RWPE2 (cell line): ENCODE measurements around the gene ATXN7L3B.

Experiments
- ATAC-seq: fragments of 200-7000 bp; cut with Tn5 transposase; 3 replicates; pipeline ENCODE4 v1.9.1; 2021; ENCODE audit warnings: low read depth
- DNase-seq: peaks from one replicate; pipeline ENCODE4 v3.0.0-alpha.2; 2020; ENCODE audit warnings: low spot score
- H3K27ac ChIP-seq: fragments of 450-650 bp; 2 replicates; pipeline ENCODE4 v1.5.1; 2017; ENCODE audit warnings: mild to moderate bottlenecking; ENCODE audit not compliant: poor library complexity, severe bottlenecking
- H3K27me3 ChIP-seq: fragments of 250-450 bp; sonication (Bioruptor Pico); 2 replicates; pipeline ENCODE4 v1.5.1; 2021; ENCODE audit warnings: mild to moderate bottlenecking, moderate library complexity; ENCODE audit not compliant: insufficient read depth, poor library complexity, severe bottlenecking
- H3K36me3 ChIP-seq: fragments of 250-450 bp; sonication (Bioruptor Pico); 2 replicates; pipeline ENCODE4 v1.5.1; 2020; ENCODE audit warnings: low read depth, mild to moderate bottlenecking, moderate library complexity
- H3K4me1 ChIP-seq: fragments of 250-450 bp; sonication (Bioruptor Pico); 2 replicates; pipeline ENCODE4 v1.5.1; 2021; ENCODE audit warnings: mild to moderate bottlenecking, moderate library complexity; ENCODE audit not compliant: insufficient read depth, poor library complexity, severe bottlenecking
- H3K4me3 ChIP-seq: fragments of 250-450 bp; sonication (Bioruptor Pico); 2 replicates; pipeline ENCODE4 v1.5.1; 2021; ENCODE audit warnings: mild to moderate bottlenecking, moderate library complexity; ENCODE audit not compliant: severe bottlenecking
- H3K9me3 ChIP-seq: fragments of 250-450 bp; sonication (Bioruptor Pico); 2 replicates; pipeline ENCODE4 v1.5.1; 2021; ENCODE audit warnings: mild to moderate bottlenecking, moderate library complexity; ENCODE audit not compliant: severe bottlenecking
- CTCF ChIP-seq: fragments of 450-650 bp; IDR thresholded peaks from one replicate; pipeline ENCODE4 v1.5.1; 2017; ENCODE audit warnings: mild to moderate bottlenecking, moderate library complexity; ENCODE audit not compliant: poor library complexity, severe bottlenecking

The ATXN7L3B gene

DNA sequence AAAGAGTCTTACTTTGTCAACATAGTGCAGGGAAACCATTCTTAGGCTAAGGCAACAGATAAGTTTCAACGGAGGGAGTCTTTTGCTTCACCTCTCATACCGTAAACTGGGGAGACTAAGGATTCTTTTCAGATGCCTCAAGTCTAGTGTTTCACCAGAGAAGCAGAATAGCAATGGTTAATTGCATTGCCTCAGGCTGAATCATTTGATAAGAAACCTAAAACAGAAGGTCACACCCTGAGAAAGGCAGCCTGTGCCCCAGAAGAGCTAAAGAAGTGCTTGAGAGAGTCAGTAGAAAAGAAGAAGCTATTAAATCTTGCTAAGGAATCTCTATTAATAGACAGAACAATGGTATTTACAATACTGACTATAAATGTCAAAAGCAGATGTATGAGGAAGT, 21.8 kb upstream of the ATXN7L3B start:
- H3K4me3 ChIP-seq: no peak overlapping the region
- H3K27me3 ChIP-seq: no peaks in the 10 kb centered on the region
- H3K4me1 ChIP-seq: no peaks in the 10 kb centered on the region
- DNase-seq (no peak), ATAC-seq (no peak)
- TF ChIP-seq CTCF: no peak
- H3K36me3 ChIP-seq: no peaks in the 10 kb centered on the region
- no peak overlapping the region for H3K27ac ChIP-seq
- H3K9me3 ChIP-seq: no peaks in the 10 kb centered on the region

DNA sequence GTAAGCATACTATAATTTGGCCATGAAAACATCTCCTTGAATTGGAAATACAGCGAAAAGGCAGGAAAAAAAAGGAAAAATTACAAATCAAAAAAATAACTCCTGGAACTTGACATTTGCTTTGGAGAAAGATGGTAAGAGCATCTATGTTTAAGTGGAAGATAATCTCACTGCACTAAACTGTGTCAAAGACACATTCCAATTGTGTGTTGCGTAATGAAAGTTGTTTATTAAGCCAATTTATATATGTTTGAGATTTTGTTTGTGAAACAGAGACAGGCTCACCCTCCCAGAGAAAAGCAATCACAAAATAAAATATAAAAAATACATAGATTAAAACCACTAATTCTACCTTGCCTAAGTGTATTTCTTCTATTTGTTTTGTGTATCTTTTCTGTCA, 11.1 kb upstream of the ATXN7L3B start:
- Histone ChIP-seq H3K4me3 (no peak overlapping the region), H3K4me1 (no peaks in the 10 kb centered on the region), H3K9me3 (no peaks in the 10 kb centered on the region), H3K27ac (no peak overlapping the region), H3K27me3 (no peaks in the 10 kb centered on the region), H3K36me3 (no peaks in the 10 kb centered on the region)
- no peak for DNase-seq
- ATAC-seq: no peak
- no peak for TF ChIP-seq CTCF

GRCh38 chr12:74527491-74527890, 10.1 kb upstream of the ATXN7L3B start:
- no peak for DNase-seq

DNA sequence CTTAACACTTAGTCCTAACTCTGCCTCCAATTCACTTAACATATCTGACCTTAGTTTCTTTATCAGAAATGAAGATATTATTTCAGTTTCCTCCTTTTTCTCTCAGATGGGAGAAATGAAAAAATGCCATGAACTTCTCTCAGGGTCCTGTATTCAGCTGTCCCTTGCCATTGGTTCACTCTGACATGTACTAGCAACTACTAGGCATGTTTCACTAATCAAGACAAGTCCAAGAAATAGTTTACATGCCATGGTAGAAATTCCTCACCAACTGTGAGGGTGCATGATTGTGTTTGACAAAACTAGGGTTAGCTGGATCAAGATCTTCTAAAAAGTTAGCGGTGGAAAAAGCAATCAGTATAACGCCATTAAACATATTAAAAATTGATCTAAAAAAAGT, 7.0 kb upstream of the ATXN7L3B start:
- TF ChIP-seq CTCF: no peak
- ATAC-seq: no peak
- no peaks in the 10 kb centered on the region for H3K27me3 ChIP-seq
- DNase-seq: no peak
- no peaks in the 10 kb centered on the region for H3K4me1 ChIP-seq
- no peak overlapping the region for H3K4me3 ChIP-seq
- H3K36me3 ChIP-seq: no peaks in the 10 kb centered on the region
- no peak overlapping the region for H3K27ac ChIP-seq
- no peaks in the 10 kb centered on the region for H3K9me3 ChIP-seq

More at GRCh38 chr12:74527491-74527890, 10.1 kb upstream of the ATXN7L3B start:
- no peak for TF ChIP-seq CTCF
- Histone ChIP-seq H3K36me3 (no peaks in the 10 kb centered on the region), H3K4me3 (no peak overlapping the region), H3K4me1 (no peaks in the 10 kb centered on the region), H3K9me3 (no peaks in the 10 kb centered on the region), H3K27me3 (no peaks in the 10 kb centered on the region), H3K27ac (no peak overlapping the region)
- no peak for ATAC-seq

GRCh38 chr12:74535536-74535935, 2.1 kb upstream of the ATXN7L3B start:
- no peak for DNase-seq
- H3K36me3 ChIP-seq: peaks cover 24% of the 10 kb centered on the region
- H3K27me3 ChIP-seq: no peaks in the 10 kb centered on the region
- no peak for TF ChIP-seq CTCF
- no peak overlapping the region for H3K27ac ChIP-seq
- no peak overlapping the region for H3K4me3 ChIP-seq
- ATAC-seq: no peak
- peaks cover 18% of the 10 kb centered on the region for H3K4me1 ChIP-seq
- no peaks in the 10 kb centered on the region for H3K9me3 ChIP-seq
